Measurements from ENCODE around the gene CABCOCO1.

- TF ChIP-seq CTCF (IDR thresholded peaks at IDR 0.05) = no peak
- no peak for TF ChIP-seq POLR2A (IDR thresholded peaks at IDR 0.05)
- TF ChIP-seq EP300 (IDR thresholded peaks at IDR 0.05) = no peak
Measured at GRCh38 chr10:61784354-61785133, 121.8 kb downstream of the CABCOCO1 start.
